Measurements from ENCODE around the gene KL.

Gene KL

DNA sequence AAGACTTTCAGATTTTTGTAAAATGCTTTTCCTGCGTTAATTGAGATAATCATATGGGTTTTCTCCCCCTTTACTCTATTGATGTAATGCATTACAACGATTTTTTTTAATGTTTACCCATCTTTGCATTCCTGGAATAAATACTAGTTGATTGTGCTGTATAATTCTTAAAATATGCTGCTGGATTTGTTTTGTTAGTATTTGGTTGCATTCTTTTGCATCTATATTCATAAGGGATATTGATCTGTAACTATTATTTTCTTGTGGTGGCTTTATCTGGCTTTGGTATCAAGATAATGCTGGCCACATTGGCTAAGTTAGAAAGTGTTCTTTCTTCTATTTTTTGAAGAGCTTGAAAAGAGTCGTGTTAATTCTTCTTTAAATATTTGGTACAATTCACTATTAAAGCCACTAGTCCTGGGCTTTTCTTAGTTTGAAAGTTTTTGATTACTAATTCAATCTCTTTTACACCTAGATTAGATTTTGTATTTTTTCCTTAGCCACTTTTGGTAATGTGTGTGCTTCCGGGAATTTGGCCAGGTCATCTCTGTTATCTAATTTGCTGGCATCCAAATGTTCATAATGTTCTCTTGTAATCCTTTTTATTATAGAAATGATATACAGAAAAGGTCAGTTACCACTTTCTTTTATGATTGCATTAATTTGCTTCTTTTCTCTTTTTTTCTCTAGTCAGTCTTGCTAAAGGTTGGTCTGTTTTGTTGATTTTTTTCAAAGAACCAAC, 29.8 kb downstream of the KL start:
- DNase-seq, result no peak

GRCh38 chr13:33050161-33050560, 33.9 kb downstream of the KL start:
- DNase-seq, result no peak

DNA sequence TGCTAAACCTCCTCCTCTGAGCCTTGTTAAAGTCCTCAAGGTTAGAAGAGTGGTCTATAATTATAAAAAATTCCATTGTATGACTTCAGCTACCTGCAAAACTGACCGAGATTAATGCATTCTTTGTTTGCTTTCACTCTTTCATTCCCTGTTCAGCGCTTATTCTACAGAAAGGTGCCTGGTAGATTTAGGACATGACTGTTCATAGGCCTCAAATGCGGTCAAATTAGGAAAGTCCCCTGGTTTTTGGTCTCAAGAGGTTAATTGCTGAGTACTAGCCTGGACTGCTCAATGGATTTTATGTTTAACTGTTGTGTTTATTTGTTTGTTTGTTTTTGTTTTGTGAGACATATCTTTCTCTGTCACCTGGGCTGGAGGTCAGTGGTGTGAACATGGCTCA, 35.4 kb downstream of the KL start:
- DNase-seq, result no peak

DNA sequence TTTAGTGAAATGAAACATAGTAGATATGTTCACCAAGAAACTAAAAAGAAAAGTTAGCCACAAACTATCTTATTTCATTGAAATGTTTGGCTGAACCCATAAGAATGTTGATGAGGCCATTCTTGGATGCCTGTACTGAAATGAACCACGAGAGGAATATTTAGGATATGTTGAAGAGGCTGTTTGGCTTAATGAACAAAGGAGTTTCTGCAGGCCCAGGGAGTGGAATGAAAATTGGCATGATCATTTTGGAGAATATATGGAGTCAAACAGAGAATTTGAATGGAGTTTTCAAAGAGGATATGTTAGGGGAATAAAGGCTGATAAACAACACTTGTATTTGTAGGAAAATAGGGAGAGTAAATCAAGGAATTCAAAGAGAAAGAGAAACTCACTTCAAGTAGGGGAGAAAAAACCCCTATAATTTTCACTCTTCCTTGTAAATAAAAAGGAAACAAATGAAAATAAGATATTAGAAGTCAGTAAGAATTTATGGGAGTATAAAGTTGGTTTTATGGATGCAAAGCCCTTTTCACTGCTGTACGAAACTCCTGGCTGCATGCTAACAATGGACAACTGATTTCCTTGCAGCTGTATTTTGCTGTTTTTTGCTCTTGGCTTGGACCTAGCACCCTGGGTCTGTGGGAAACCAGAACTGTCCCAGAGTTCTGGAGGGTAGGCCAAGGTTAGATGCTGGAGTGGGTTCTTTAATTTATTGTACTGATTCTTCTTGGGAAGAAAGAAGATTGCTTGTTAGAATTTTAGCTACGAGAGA, 36.5 kb downstream of the KL start:
- DNase-seq, result no peak

- no peak for DNase-seq
Observed at GRCh38 chr13:33053397-33054066, 37.3 kb downstream of the KL start.

DNA sequence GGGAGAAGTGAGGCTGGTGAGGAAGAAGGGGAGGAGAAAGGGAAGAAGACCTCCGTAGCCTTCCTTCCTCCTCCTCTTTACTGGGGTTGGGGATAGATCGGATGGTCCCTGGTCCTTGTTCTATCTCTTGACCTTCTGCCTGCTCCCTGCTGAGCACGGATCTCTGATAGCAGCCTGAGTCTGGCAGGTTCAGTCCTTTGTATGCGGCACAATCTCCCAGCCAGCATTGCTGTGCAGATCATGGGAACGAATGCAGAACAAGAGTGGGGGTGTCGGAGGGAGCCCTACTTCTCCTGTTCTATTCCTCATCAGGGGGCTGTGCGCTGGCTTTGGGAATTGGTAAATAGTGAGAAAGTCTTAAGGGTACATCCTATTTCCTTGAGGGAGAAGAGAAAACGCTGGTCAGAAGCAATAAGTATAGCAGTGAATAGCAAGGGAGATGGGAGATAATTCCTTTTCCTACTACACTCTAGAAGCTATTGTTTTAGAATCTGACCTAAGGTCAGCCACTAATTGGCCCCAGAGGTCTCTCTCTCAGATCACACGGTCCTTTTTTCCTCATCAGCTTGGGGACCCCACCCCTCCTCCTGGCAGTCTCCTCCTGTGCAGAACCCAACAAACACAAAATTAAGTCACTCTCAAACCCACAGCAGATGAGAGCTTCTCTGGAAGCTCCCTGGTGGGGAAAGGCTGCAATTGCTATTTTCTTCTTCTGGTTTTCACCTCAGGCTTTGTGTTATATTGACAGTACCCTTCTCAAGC, 41.0 kb downstream of the KL start:
- no peak for DNase-seq

DNA sequence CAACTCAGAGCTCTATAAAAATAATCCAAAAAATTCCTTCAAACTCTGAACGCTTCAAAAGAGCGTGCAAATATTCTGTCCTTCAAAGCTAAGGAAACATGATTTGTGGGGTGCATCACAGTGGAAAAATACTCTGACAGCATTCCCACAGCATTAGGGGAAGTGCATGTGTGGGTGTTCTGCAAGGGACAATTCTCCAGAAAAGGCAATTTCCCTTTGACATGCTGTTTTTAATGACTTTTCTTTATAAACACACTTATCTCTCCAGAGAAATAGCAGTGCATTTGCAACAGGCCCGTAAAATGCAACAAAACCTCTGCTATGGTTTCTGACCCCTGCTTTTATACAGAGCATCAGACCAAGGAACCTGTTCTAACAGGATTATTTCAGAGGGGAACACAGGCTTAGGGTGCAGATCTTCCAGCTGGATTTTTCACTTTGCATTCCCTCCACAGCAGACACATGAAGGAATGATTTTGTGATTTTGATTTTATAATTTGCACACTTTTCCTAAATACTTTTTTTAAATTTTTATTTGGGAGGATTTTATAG, 42.6 kb downstream of the KL start:
- no peak for DNase-seq

DNA sequence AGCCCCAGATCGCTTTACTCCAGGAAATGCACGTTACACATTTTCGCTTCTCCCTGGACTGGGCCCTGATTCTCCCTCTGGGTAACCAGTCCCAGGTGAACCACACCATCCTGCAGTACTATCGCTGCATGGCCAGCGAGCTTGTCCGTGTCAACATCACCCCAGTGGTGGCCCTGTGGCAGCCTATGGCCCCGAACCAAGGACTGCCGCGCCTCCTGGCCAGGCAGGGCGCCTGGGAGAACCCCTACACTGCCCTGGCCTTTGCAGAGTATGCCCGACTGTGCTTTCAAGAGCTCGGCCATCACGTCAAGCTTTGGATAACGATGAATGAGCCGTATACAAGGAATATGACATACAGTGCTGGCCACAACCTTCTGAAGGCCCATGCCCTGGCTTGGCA, 44.6 kb downstream of the KL start:
- DNase-seq, result no peak

DNA sequence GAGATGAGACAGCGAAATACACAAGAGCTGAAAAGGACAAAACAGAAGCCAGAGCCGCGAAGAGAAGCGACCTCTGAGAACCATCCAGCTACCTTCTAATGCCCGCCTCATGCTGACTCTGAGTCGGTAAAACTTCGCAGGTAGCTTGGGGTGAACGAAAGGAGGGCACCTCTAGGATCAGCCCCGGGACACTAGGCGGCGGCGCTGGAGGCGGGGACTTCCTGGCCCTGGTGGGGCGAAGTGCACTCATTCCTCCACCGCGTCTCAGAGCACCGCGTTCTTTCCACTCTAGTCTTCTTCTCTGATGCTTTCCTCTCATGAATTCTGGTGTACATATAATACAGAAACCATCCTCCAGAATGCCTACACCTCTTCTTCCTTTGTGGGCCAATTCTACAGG, 50.1 kb downstream of the KL start:
- DNase-seq, result no peak

DNA sequence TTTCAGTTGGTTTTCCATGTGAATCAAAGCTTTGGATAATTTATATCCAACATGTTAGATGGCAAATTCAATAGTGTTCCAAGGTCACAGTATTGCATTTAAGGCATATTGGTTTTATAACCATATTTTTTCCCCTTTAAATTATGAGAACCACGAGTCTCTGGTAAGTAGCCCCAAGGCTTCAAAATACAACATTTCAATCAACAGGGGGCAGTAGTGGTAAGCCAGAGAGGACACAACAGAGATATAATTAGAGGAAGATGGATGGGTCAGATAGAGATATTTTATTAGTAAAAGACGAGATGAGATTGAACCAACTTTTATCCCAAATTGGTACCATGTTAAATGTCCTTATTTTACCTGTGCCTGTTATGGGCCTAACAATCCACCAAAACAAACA, 53.1 kb downstream of the KL start:
- DNase-seq, result no peak

GRCh38 chr13:33070713-33071112, 54.5 kb downstream of the KL start:
- no peak for DNase-seq

- peak in 1 of 2 experiments; percentile 23 for DNase-seq
Observed at GRCh38 chr13:33072282-33072681, 56.1 kb downstream of the KL start.

DNA sequence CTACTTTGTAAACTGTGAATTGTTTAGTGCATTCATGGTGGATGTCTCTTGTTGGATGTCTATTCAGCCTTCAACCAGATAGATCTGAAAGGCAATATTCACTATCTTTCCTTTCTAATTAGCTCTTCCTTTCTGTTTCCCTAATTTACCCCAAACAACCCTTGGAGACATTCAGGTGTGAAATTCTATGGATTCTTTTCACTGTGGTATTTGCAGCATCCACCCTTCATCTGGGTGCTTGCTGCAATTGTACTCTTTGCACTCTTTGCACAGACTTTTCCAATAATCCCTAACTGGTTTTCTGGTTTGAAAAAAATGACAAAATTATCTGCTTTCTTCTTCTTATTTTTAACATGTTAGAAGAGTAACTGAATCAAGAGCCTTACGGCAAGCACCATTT, 56.5 kb downstream of the KL start:
- DNase-seq, result no peak

GRCh38 chr13:33073338-33073737, 57.1 kb downstream of the KL start:
- DNase-seq, result no peak

GRCh38 chr13:33076001-33076992, 60.1 kb downstream of the KL start:
- DNase-seq, result no peak

DNA sequence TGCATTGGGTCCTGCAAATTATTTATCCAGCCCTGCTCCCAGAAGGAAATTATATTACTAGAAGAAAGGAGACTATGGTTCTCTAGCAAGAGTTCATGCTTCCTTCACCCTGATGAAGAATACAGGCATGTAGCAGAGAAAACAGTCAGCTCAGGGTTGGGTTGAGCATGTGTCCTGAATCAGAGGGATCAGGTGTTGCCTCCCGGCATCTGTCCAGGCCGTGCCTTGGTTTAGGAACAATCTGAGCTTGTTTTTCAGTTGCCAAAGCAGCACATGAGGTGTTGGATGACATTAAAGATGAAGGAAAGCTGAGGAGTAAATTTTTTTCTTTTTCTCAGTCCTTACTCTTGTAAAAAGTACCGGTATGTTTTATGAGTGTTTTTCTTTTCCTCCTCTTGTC, 62.0 kb downstream of the KL start:
- DNase-seq, result no peak

- no peak for DNase-seq
Observed at GRCh38 chr13:33079960-33080359, 63.7 kb downstream of the KL start.

GRCh38 chr13:33080972-33081590, 64.9 kb downstream of the KL start:
- peak in 1 of 2 experiments; percentile 27 for DNase-seq

DNA sequence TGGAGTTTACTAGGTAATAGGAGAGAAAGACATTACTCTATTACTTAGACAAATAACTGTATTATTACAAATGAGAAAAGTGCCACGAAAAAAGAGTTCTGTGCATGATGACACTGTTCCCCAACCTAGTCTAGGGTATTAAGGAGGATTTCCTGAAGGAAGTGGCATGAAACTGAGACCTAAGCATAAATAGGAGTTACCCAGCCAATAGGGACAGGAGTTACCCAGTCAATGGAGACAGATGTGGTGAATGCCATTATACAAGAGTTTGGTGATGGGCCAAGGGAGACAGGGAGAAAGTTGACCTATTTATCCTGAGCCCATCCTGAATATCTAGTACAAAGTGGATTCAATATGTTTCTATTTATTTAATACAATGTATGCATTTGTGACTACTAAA, 65.4 kb downstream of the KL start:
- no peak for DNase-seq

GRCh38 chr13:33083054-33083453, 66.8 kb downstream of the KL start:
- no peak for DNase-seq

DNA sequence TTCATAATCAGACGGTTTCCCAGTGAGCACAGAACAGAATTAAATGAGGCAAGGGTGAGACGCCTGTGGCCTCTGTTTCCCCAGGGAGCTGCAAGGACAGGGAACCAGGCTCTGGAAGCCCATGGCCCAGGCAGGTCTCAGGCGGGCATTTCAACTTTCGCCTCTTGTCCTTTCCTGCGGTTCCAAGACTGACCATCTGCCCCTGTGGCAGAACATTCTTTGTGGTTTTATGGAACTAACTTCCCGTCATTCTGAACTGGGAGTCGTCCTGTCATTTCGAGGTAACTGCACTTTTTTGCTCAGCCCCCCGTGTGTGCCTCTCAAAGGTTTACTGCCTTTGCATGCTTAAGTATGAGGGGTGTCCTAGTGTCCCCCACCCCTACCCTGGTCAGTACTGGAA, 70.9 kb downstream of the KL start:
- no peak for DNase-seq

All from NCI-H1930 (cell line).